Coronary artery (tissue), 2 donors: Measurements from ENCODE around the gene GMDS.
"Not testable (repeated sequence)": the region's sequence is repeated elsewhere in the genome, so short reads cannot be mapped to it uniquely, and the experiment has no call there.

ENCODE experiments used
- DNase-seq: peaks from one replicate; pipeline ENCODE4 v3.0.0-alpha.2; 2017; ENCODE audit warnings: low spot score
- H3K27ac ChIP-seq, 2 donors: fragments of 200-600 bp; sonication (generic); one replicate each; pipeline ENCODE4 v1.5.1; 2016 to 2019
- H3K4me3 ChIP-seq: fragments of 200-600 bp; sonication (generic); 2 replicates; pipeline ENCODE4 v1.5.1; 2016; ENCODE audit warnings: mild to moderate bottlenecking, moderate library complexity
- CTCF ChIP-seq: fragments of 200-600 bp; sonication (generic); IDR thresholded peaks from one replicate; pipeline ENCODE4 v1.5.1; 2019; ENCODE audit warnings: antibody characterized with exemption

Gene GMDS

GRCh38 chr6:1669996-1670395 is 575.4 kb downstream of the GMDS start:
- H3K4me3 ChIP-seq: no peak overlapping the region
- DNase-seq: no peak
- no peak for TF ChIP-seq CTCF
- H3K27ac ChIP-seq: no peak overlapping the region

GRCh38 chr6:1668456-1668855 is 576.9 kb downstream of the GMDS start:
- DNase-seq, H3K27ac ChIP-seq, H3K4me3 ChIP-seq: not testable (repeated sequence)

GRCh38 chr6:1667805-1668175 is 577.6 kb downstream of the GMDS start:
- H3K27ac ChIP-seq: no peak overlapping the region
- no peak for TF ChIP-seq CTCF
- no peak for DNase-seq
- H3K4me3 ChIP-seq: no peak overlapping the region

GRCh38 chr6:1667012-1667804 is 578.2 kb downstream of the GMDS start:
- Histone ChIP-seq H3K4me3 (no peak overlapping the region), H3K27ac (no peak overlapping the region)
- no peak for TF ChIP-seq CTCF
- no peak for DNase-seq

GRCh38 chr6:1665214-1665613 is 580.2 kb downstream of the GMDS start:
- Histone ChIP-seq H3K4me3 (no peak overlapping the region), H3K27ac (no peak overlapping the region)
- TF ChIP-seq CTCF: no peak
- no peak for DNase-seq

- no peak overlapping the region for H3K27ac ChIP-seq
- H3K4me3 ChIP-seq: no peak overlapping the region
- DNase-seq: no peak
- no peak for TF ChIP-seq CTCF
Measured at GRCh38 chr6:1664329-1664728, 581.1 kb downstream of the GMDS start.

- no peak for DNase-seq
- peak overlapping the region in 1 of 2 donors; percentile 9 for H3K27ac ChIP-seq
- TF ChIP-seq CTCF: no peak
- no peak overlapping the region for H3K4me3 ChIP-seq
Measured at GRCh38 chr6:1663511-1663910, 581.9 kb downstream of the GMDS start.
